ENCODE data around the gene TFF3. TPM values are rescaled to one million over a fixed set of nuclear protein-coding genes. Genes with fewer than 3 reads are reported as not detected.

The TFF3 gene
- total RNA-seq, 2 experiments from 2014 or later, result not detected

DNA sequence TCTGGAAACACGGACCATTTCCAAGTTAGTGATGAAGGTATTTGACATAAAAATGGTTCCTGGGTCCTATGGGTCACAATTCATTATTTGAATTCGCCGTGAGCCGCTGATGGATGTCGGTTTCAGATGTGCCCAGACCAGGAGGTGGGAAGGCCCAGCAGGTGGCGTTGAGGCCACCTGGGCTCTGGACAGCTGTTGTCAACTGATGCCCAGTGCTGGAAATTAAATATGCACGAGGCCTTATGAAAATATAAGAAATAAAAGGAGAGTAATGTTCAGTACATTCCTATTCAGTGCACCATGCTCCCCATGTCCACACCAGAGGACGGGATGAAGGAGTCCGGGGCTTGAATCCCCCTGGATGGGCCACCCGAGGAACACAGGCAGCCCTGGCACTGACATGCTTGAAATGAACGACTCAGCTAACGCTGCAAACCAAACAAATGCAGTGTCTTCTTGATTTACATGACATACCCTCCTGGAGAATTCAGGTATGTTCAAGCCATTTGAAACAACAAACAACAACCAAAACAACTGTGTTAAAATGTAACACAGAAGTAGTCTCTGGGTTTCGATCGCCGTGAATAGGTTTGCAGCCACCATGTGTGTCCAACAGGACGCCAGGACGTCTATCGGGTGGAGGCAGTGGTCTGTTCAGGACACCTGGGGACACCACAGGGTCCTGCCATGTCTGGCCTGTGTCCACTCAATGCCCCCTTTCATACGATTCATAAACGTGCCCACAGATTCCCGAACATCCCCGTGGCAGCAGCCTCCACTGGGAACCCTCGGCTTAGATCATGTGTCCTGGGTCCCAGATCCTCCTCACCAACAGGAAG, 6.1 kb downstream of the TFF3 start:
- Histone ChIP-seq H4K20me1 (ENCODE audit: insufficient read depth, low read length) (no peaks in the 10 kb centered on the region), H3K79me2 (ENCODE audit: insufficient read depth, low read depth, low read length) (no peaks in the 10 kb centered on the region), H3K4me2 (ENCODE audit: low read length) (no peak overlapping the region), H3K9me3 (ENCODE audit: low read length) (no peaks in the 10 kb centered on the region), H3K27ac (ENCODE audit: low read depth, low read length, poor library complexity, severe bottlenecking) (no peak overlapping the region), H3K4me1 (ENCODE audit: insufficient read depth, low read length, poor library complexity, severe bottlenecking) (peaks cover 15% of the 10 kb centered on the region), H3K4me3 (ENCODE audit: low read depth, low read length, poor library complexity, severe bottlenecking) (no peak overlapping the region), H2AFZ (ENCODE audit: low read length) (no peak overlapping the region), H3K9me2 (ENCODE audit: insufficient read depth, low read length) (no peaks in the 10 kb centered on the region), H3K36me3 (ENCODE audit: insufficient read depth, low read length) (no peaks in the 10 kb centered on the region)
- ChIA-PET CTCF (ENCODE audit: unreplicated experiment) (interaction anchor here (0.6 to 2.3 kb wide), 6 partner anchors 64 to 548 kb away, joined by 3 to 11 read pairs (median 4); no protein-coding TSS in a partner anchor), POLR2A (no interaction called here)
- no TSS peak for BruUV-seq (replicated peaks)
- no peak for DNase-seq (ENCODE audit: low spot score)
- intact Hi-C loops (cut with micrococcal nuclease; ENCODE audit: unreplicated experiment), result loop anchor here (1.0 to 5.0 kb wide), 5 partner anchors 72 to 228 kb away; no protein-coding TSS in a partner anchor
- TF ChIP-seq EZH2phosphoT487 (IDR thresholded peaks at IDR 0.05; ENCODE audit: borderline replicate concordance, low read depth, low read length), result no peak
- TF ChIP-seq, protein P1, sequence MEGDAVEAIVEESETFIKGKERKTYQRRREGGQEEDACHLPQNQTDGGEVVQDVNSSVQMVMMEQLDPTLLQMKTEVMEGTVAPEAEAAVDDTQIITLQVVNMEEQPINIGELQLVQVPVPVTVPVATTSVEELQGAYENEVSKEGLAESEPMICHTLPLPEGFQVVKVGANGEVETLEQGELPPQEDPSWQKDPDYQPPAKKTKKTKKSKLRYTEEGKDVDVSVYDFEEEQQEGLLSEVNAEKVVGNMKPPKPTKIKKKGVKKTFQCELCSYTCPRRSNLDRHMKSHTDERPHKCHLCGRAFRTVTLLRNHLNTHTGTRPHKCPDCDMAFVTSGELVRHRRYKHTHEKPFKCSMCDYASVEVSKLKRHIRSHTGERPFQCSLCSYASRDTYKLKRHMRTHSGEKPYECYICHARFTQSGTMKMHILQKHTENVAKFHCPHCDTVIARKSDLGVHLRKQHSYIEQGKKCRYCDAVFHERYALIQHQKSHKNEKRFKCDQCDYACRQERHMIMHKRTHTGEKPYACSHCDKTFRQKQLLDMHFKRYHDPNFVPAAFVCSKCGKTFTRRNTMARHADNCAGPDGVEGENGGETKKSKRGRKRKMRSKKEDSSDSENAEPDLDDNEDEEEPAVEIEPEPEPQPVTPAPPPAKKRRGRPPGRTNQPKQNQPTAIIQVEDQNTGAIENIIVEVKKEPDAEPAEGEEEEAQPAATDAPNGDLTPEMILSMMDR (conservative IDR thresholded peaks at IDR 0.05; ENCODE audit: low read length), result no peak; the same call in 1 of the 2 replicates

DNA sequence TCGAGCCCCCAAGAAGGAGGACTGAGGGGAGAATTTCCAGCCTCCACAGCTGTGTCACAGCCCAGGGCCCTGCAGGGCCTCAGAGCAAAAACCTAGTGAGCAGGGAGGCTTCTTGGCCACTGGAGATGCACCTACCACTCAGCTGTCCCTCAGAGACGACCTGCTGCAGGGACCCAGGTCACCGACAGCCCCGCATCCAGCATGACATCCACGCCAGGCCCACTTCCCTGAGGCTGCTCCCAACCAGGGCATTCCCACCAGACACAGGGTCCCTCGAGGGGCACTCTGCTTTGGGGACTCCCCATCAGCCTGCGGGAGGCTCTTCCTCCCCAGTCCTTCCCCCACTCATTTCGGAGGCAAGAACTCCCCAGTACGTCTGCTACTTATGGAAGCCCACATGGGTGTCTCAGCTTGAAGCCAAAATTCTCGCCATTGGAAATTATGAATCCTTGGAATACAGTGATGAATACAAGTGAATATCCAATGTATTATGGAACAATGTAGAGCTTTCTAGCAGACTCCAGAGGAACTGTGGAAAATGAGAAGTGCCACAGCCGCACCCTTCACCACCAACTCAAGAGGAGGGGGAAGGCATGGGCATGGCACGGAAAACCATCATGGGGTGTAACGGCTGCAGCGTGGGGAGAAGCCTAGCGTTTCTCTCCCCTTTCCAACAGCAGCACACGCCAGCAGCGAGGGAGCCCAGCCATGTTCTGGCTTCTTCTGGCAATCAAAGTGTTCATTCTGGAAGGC, 6.9 kb downstream of the TFF3 start:
- no peak overlapping the region for H3K27ac ChIP-seq (ENCODE audit: low read depth, low read length, poor library complexity, severe bottlenecking)

More for the DNA sequence above, 6.9 kb downstream of the TFF3 start:
- Histone ChIP-seq H3K79me2 (ENCODE audit: insufficient read depth, low read depth, low read length) (no peaks in the 10 kb centered on the region), H3K9me3 (ENCODE audit: low read length) (no peaks in the 10 kb centered on the region), H3K4me2 (ENCODE audit: low read length) (no peak overlapping the region), H3K4me1 (ENCODE audit: insufficient read depth, low read length, poor library complexity, severe bottlenecking) (peaks cover 15% of the 10 kb centered on the region), H3K9me2 (ENCODE audit: insufficient read depth, low read length) (no peaks in the 10 kb centered on the region), H2AFZ (ENCODE audit: low read length) (no peak overlapping the region), H3K4me3 (ENCODE audit: low read depth, low read length, poor library complexity, severe bottlenecking) (no peak overlapping the region), H3K36me3 (ENCODE audit: insufficient read depth, low read length) (no peaks in the 10 kb centered on the region), H4K20me1 (ENCODE audit: insufficient read depth, low read length) (no peaks in the 10 kb centered on the region)
- TF ChIP-seq, protein P1 (conservative IDR thresholded peaks at IDR 0.05; ENCODE audit: low read length), result no peak
- CTCF ChIA-PET (ENCODE audit: unreplicated experiment), result interaction anchor here (0.6 kb wide), 1 partner anchor 228 kb away, joined by 3 read pairs; no protein-coding TSS in a partner anchor
- intact Hi-C loops (cut with micrococcal nuclease; ENCODE audit: unreplicated experiment), result loop anchor here (2.0 to 5.0 kb wide), 4 partner anchors 72 to 228 kb away; no protein-coding TSS in a partner anchor
- no peak for DNase-seq (ENCODE audit: low spot score)
- POLR2A ChIA-PET, result no interaction called here
- BruUV-seq (replicated peaks), result no TSS peak
